ENCODE results near the gene CIAO3. TPM values are rescaled to one million over a fixed set of nuclear protein-coding genes. Genes with fewer than 3 reads are reported as not detected.

The CIAO3 gene
- total RNA-seq, 1 experiment from 2014 or later: 44.5 TPM

- H3K36me3 ChIP-seq (ENCODE audit: control insufficient read depth, insufficient read depth, low read length): no peaks in the 10 kb centered on the region
- no peak for TF ChIP-seq CTCF (IDR thresholded peaks at IDR 0.05; ENCODE audit: insufficient read depth in 1 of 2, low read depth in 1 of 2, low read length in 1 of 2, severe bottlenecking in 1 of 2, unreplicated experiment in 1 of 2)
- CTCF ChIA-PET: no interaction called here
- H3K9me3 ChIP-seq: no peaks in the 10 kb centered on the region
- H3K9me3 Mint-ChIP-seq (ENCODE audit: unreplicated experiment): no peaks in the 10 kb centered on the region
- H3K4me1 Mint-ChIP-seq (ENCODE audit: low read depth, unreplicated experiment): no peaks in the 10 kb centered on the region
- peaks cover 18% of the 10 kb centered on the region for H3K4me1 ChIP-seq
- DNase-seq: no peak
- H3K27ac Mint-ChIP-seq (ENCODE audit: unreplicated experiment): no peak overlapping the region
- no peaks in the 10 kb centered on the region for H3K27me3 ChIP-seq (replicated peaks; ENCODE audit: control insufficient read depth, insufficient read depth, low read length)
- intact Hi-C loops (cut with micrococcal nuclease; ENCODE audit: unreplicated experiment): no loop called here
- H3K4me3 ChIP-seq (ENCODE audit: low read depth, low read length): no peak overlapping the region
- POLR2A ChIA-PET: no interaction called here
- no TSS peak for BruUV-seq (replicated peaks)
- no peaks in the 10 kb centered on the region for H3K36me3 Mint-ChIP-seq (ENCODE audit: insufficient read depth, unreplicated experiment)
- no peaks in the 10 kb centered on the region for H3K27me3 Mint-ChIP-seq (ENCODE audit: insufficient read depth, unreplicated experiment)
- H3K4me3 Mint-ChIP-seq (ENCODE audit: unreplicated experiment): no peak overlapping the region
These were observed 24.7 kb upstream of the CIAO3 start for GRCh38 chr16:765488-765865.

DNA sequence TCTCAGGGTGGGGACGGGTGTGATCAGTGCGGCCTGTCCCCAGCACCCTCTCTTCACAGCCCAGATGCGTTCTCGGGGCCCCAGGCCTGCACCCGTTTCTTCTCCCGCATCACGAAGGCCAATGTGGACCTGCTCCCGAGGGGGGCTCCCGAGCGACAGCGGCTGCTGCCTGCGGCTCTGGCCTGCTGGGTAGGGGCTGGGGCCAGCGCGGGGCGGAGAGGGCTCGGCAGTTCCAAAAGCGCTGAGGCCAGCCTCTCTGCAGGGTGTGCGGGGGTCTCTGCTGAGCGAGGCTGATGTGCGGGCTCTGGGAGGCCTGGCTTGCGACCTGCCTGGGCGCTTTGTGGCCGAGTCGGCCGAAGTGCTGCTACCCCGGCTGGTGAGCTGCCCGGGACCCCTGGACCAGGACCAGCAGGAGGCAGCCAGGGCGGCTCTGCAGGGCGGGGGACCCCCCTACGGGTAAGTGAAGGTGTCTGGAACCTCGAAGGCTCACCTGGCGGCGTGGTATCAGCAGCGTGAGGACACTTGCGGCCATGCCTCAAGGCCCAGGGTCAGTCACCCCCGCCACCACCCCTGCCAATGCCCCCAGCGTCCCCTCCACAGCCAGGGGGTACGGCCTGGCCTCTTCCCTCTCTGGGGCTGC is 24.2 kb upstream of the CIAO3 start:
- TF ChIP-seq CTCF (IDR thresholded peaks at IDR 0.05; ENCODE audit: insufficient read depth in 1 of 2, low read depth in 1 of 2, low read length in 1 of 2, severe bottlenecking in 1 of 2, unreplicated experiment in 1 of 2): no peak
- no peak overlapping the region for H3K4me3 Mint-ChIP-seq (ENCODE audit: unreplicated experiment)
- no peak for DNase-seq
- no peaks in the 10 kb centered on the region for H3K27me3 ChIP-seq (replicated peaks; ENCODE audit: control insufficient read depth, insufficient read depth, low read length)
- no peak overlapping the region for H3K27ac Mint-ChIP-seq (ENCODE audit: unreplicated experiment)
- H3K27me3 Mint-ChIP-seq (ENCODE audit: insufficient read depth, unreplicated experiment): no peaks in the 10 kb centered on the region
- H3K9me3 Mint-ChIP-seq (ENCODE audit: unreplicated experiment): no peaks in the 10 kb centered on the region
- peaks cover 21% of the 10 kb centered on the region for H3K4me1 ChIP-seq
- CTCF ChIA-PET: no interaction called here
- POLR2A ChIA-PET: no interaction called here
- no TSS peak for BruUV-seq (replicated peaks)
- H3K36me3 ChIP-seq (ENCODE audit: control insufficient read depth, insufficient read depth, low read length): no peaks in the 10 kb centered on the region
- no peaks in the 10 kb centered on the region for H3K4me1 Mint-ChIP-seq (ENCODE audit: low read depth, unreplicated experiment)
- no peaks in the 10 kb centered on the region for H3K36me3 Mint-ChIP-seq (ENCODE audit: insufficient read depth, unreplicated experiment)
- no peaks in the 10 kb centered on the region for H3K9me3 ChIP-seq
- intact Hi-C loops (cut with micrococcal nuclease; ENCODE audit: unreplicated experiment): no loop called here
- H3K4me3 ChIP-seq (ENCODE audit: low read depth, low read length): no peak overlapping the region

GRCh38 chr16:764184-764750 is 23.5 kb upstream of the CIAO3 start:
- Histone ChIP-seq H3K4me1 (peaks cover 27% of the 10 kb centered on the region), H3K4me3 (ENCODE audit: low read depth, low read length) (no peak overlapping the region), H3K9me3 (no peaks in the 10 kb centered on the region), H3K27me3 (replicated peaks; ENCODE audit: control insufficient read depth, insufficient read depth, low read length) (no peaks in the 10 kb centered on the region), H3K36me3 (ENCODE audit: control insufficient read depth, insufficient read depth, low read length) (no peaks in the 10 kb centered on the region)
- Mint-ChIP-seq H3K27ac (ENCODE audit: unreplicated experiment) (no peak overlapping the region), H3K9me3 (ENCODE audit: unreplicated experiment) (no peaks in the 10 kb centered on the region), H3K4me3 (ENCODE audit: unreplicated experiment) (no peak overlapping the region), H3K4me1 (ENCODE audit: low read depth, unreplicated experiment) (no peaks in the 10 kb centered on the region), H3K36me3 (ENCODE audit: insufficient read depth, unreplicated experiment) (no peaks in the 10 kb centered on the region), H3K27me3 (ENCODE audit: insufficient read depth, unreplicated experiment) (no peaks in the 10 kb centered on the region)
- no peak for TF ChIP-seq CTCF (IDR thresholded peaks at IDR 0.05; ENCODE audit: insufficient read depth in 1 of 2, low read depth in 1 of 2, low read length in 1 of 2, severe bottlenecking in 1 of 2, unreplicated experiment in 1 of 2)
- intact Hi-C loops (cut with micrococcal nuclease; ENCODE audit: unreplicated experiment): no loop called here
- ChIA-PET POLR2A (no interaction called here), CTCF (no interaction called here)
- no TSS peak for BruUV-seq (replicated peaks)
- DNase-seq: no peak
